ENCODE measurements around the gene JOSD1. TPM values are rescaled to one million over a fixed set of nuclear protein-coding genes. Genes with fewer than 3 reads are reported as not detected.

JOSD1 gene
- total RNA-seq, 1 experiment from 2014 or later = 19.2 TPM

- H3K4me1 ChIP-seq (ENCODE audit: insufficient read depth, low read length) = no peaks in the 10 kb centered on the region
- TF ChIP-seq, protein P1, sequence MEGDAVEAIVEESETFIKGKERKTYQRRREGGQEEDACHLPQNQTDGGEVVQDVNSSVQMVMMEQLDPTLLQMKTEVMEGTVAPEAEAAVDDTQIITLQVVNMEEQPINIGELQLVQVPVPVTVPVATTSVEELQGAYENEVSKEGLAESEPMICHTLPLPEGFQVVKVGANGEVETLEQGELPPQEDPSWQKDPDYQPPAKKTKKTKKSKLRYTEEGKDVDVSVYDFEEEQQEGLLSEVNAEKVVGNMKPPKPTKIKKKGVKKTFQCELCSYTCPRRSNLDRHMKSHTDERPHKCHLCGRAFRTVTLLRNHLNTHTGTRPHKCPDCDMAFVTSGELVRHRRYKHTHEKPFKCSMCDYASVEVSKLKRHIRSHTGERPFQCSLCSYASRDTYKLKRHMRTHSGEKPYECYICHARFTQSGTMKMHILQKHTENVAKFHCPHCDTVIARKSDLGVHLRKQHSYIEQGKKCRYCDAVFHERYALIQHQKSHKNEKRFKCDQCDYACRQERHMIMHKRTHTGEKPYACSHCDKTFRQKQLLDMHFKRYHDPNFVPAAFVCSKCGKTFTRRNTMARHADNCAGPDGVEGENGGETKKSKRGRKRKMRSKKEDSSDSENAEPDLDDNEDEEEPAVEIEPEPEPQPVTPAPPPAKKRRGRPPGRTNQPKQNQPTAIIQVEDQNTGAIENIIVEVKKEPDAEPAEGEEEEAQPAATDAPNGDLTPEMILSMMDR (conservative IDR thresholded peaks at IDR 0.05) = no peak
- no peaks in the 10 kb centered on the region for H3K79me1 ChIP-seq (ENCODE audit: insufficient read depth, low read depth, low read length, poor library complexity, severe bottlenecking)
- no peaks in the 10 kb centered on the region for H3K9me3 Mint-ChIP-seq
- no peak overlapping the region for H2BK12ac ChIP-seq (ENCODE audit: insufficient read length, low read depth, low read length)
- H2AFZ ChIP-seq (ENCODE audit: low read length) = no peak overlapping the region
- H3K27me3 ChIP-seq (ENCODE audit: insufficient read depth, low read length) = no peaks in the 10 kb centered on the region
- H3K36me3 Mint-ChIP-seq (ENCODE audit: insufficient read depth in 1 of 3, low read depth in 3 of 3) = peaks cover 40 to 98% (median 76%) of the 10 kb centered on the region in 3 experiments; a peak in 6 of 7 replicates
- H3K9me3 ChIP-seq (ENCODE audit: control insufficient read depth, low read depth, low read length) = no peaks in the 10 kb centered on the region
- H3K4me3 Mint-ChIP-seq = no peak overlapping the region
- no peak overlapping the region for H2AK5ac ChIP-seq (ENCODE audit: insufficient read length, low read length)
- H3K14ac ChIP-seq (ENCODE audit: insufficient read depth, low read length) = no peak overlapping the region
- H3K56ac ChIP-seq (ENCODE audit: insufficient read length, low read depth, low read length) = no peak overlapping the region
- no peak overlapping the region for H2BK5ac ChIP-seq (ENCODE audit: insufficient read length, low read length)
- WGBS (ENCODE audit: extremely low coverage, insufficient read length, low lambda C conversion rate) = no CpG with 5 or more reads among the region's 13 CpGs
- no peak overlapping the region for H3T11ph ChIP-seq (ENCODE audit: low read length)
- no peak overlapping the region for H4K8ac ChIP-seq (replicated peaks; ENCODE audit: insufficient read length, low read depth, low read length)
- H4K91ac ChIP-seq (ENCODE audit: insufficient read length, low read depth, low read length) = no peak overlapping the region
- 0 out of 4 replicates have a peak, but pooled peaks cover 0 to 3% of the 10 kb centered on the region in 2 experiments for H3K4me1 Mint-ChIP-seq
- H3K4ac ChIP-seq (ENCODE audit: low read depth, low read length) = no peak overlapping the region
- no peak overlapping the region for H2BK120ac ChIP-seq (ENCODE audit: low read depth, low read length, poor library complexity, severe bottlenecking)
- H3K27ac Mint-ChIP-seq = no peak overlapping the region
- no peaks in the 10 kb centered on the region for H3K27me3 Mint-ChIP-seq (ENCODE audit: low read depth)
- no peak overlapping the region for H3K23ac ChIP-seq (ENCODE audit: insufficient read length, low read depth, low read length)
- H4K20me1 ChIP-seq (ENCODE audit: control insufficient read depth, insufficient read depth, insufficient read length) = no peaks in the 10 kb centered on the region
- no peak overlapping the region for H2BK20ac ChIP-seq (ENCODE audit: low read depth, low read length, poor library complexity, severe bottlenecking)
- no peaks in the 10 kb centered on the region for H3K23me2 ChIP-seq (ENCODE audit: insufficient read length, low read depth, low read length, poor library complexity, severe bottlenecking)
- H2BK15ac ChIP-seq (ENCODE audit: low read depth, low read length) = no peak overlapping the region
- no peak overlapping the region for H3K18ac ChIP-seq (ENCODE audit: insufficient read length, low read depth, low read length)
- no peak overlapping the region for H3K27ac ChIP-seq (ENCODE audit: insufficient read length, low read depth, low read length)
- H3K4me2 ChIP-seq (ENCODE audit: insufficient read depth, insufficient read length, low read length) = no peak overlapping the region
- no peaks in the 10 kb centered on the region for H3K79me2 ChIP-seq (ENCODE audit: insufficient read depth, low read length)
- no peak for DNase-seq
- no peak overlapping the region for H4K5ac ChIP-seq (ENCODE audit: insufficient read length, low read depth, low read length)
- no peak overlapping the region for H3K9ac ChIP-seq (ENCODE audit: extremely low read depth, insufficient read length, low read length)
Measured at GRCh38 chr22:38730411-38730871, 29.7 kb upstream of the JOSD1 start.
